Smooth muscle cell of the brain vasculature (primary cell): ENCODE measurements around the gene S100A16.
"Not testable (repeated sequence)": the region's sequence is repeated elsewhere in the genome, so short reads cannot be mapped to it uniquely, and the experiment has no call there.

Experiments
- DNase-seq: peaks from one replicate; pipeline ENCODE4 v3.0.0-alpha.2; 2012; ENCODE audit warnings: low read depth, low spot score

S100A16 gene

GRCh38 chr1:153612755-153613331 is at the start of gene S100A16:
TSS of gene S100A16 (minus strand) at chr1:153613137. CDS start at chr1:153608151, 4,986 bp downstream.
- DNase-seq = no peak

GRCh38 chr1:153662269-153662668 is 49.3 kb upstream of the S100A16 start:
- no peak for DNase-seq

- no peak for DNase-seq
These were observed 48.3 kb upstream of the S100A16 start for GRCh38 chr1:153661111-153661708.

GRCh38 chr1:153659656-153660055 is 46.7 kb upstream of the S100A16 start:
- no peak for DNase-seq

- DNase-seq = no peak
These were observed 46.2 kb upstream of the S100A16 start for GRCh38 chr1:153659175-153659534.

GRCh38 chr1:153658400-153659174 is 45.6 kb upstream of the S100A16 start, which contains the start of gene SNAPIN:
TSS of gene SNAPIN (plus strand) at chr1:153658703. CDS start at chr1:153658744, 41 bp downstream.
- peak; percentile 67 for DNase-seq

GRCh38 chr1:153655333-153655732 is 42.4 kb upstream of the S100A16 start:
- DNase-seq = no peak

- DNase-seq = no peak
These were observed 40.0 kb upstream of the S100A16 start for GRCh38 chr1:153652805-153653500.

- DNase-seq = no peak
These were observed 38.8 kb upstream of the S100A16 start for GRCh38 chr1:153651771-153652170.

- no peak for DNase-seq
These were observed 36.9 kb upstream of the S100A16 start for GRCh38 chr1:153649863-153650235.

GRCh38 chr1:153649137-153649862 is 36.4 kb upstream of the S100A16 start:
- DNase-seq = no peak

GRCh38 chr1:153648000-153648643 is 35.2 kb upstream of the S100A16 start:
- no peak for DNase-seq

GRCh38 chr1:153647346-153647714 is 34.4 kb upstream of the S100A16 start:
- no peak for DNase-seq

- no peak for DNase-seq
These were observed 33.9 kb upstream of the S100A16 start for GRCh38 chr1:153646672-153647345.

- DNase-seq = no peak
These were observed 30.9 kb upstream of the S100A16 start for GRCh38 chr1:153643816-153644215.

- DNase-seq = no peak
These were observed 30.2 kb upstream of the S100A16 start for GRCh38 chr1:153643100-153643499.

- DNase-seq = no peak
These were observed 29.2 kb upstream of the S100A16 start for GRCh38 chr1:153642161-153642560.

GRCh38 chr1:153640861-153641260 is 27.9 kb upstream of the S100A16 start:
- no peak for DNase-seq

- DNase-seq = not testable (repeated sequence)
These were observed 27.3 kb upstream of the S100A16 start for GRCh38 chr1:153640213-153640612.

- no peak for DNase-seq
These were observed 26.3 kb upstream of the S100A16 start for GRCh38 chr1:153639280-153639679.

GRCh38 chr1:153638261-153638660 is 25.3 kb upstream of the S100A16 start:
- DNase-seq = no peak
